K562 (cell line): Measurements from ENCODE around the gene PRICKLE2. TPM values are rescaled to one million over a fixed set of nuclear protein-coding genes. Genes with fewer than 3 reads are reported as not detected.

Experiments
- ATAC-seq: fragments of 200-7000 bp; cut with Tn5 transposase; 3 replicates; pipeline ENCODE4 v1.9.1; 2020; ENCODE audit warnings: moderate library complexity
- BruUV-seq: library from RNA; stranded (reverse); fragments of 400-500 nt; replicated peaks from 2 replicates; lab custom pipeline; 2021; lab: Mats Ljungman, UMichigan
- CTCF ChIA-PET: fragments of 300-600 bp; formaldehyde crosslinking; extraction: SDS; loops from one replicate; lab custom pipeline; 2021; ENCODE audit warnings: low intra/inter-chr PET ratio; lab: Yijun Ruan, JAX
- POLR2A ChIA-PET: fragments of 300-600, 350-650 bp; sonication (Branson Sonifier 250); formaldehyde crosslinking; extraction: SDS; loops from one replicate; lab custom pipeline; 2021; ENCODE audit warnings: antibody characterized with exemption, inconsistent platforms; lab: Yijun Ruan, JAX
- DNase-seq, 4 experiments: peaks; one replicate each; pipeline versions ENCODE4 v3.0.0 to v3.0.0-alpha.2; 2011 to 2018; ENCODE audit warnings: low spot score in 3 of 4, mixed read lengths in 3 of 4; ENCODE audit errors: extremely low read depth in 1 of 4
- FAIRE-seq: peaks from 2 replicates; lab custom pipeline; 2011; peaks lifted over from hg19 to GRCh38; lab: Jason Lieb, UNC
- H2AFZ ChIP-seq: 2 replicates; pipeline ENCODE4 v1.6.0; 2011; ENCODE audit warnings: low read depth, low read length, control low read depth, inconsistent platforms
- H3K27ac ChIP-seq: fragments of 200-600 bp; 3 replicates; pipeline ENCODE4 v1.8.0; 2011; ENCODE audit warnings: low read depth, mild to moderate bottlenecking, control low read depth, inconsistent platforms, low read length, moderate library complexity, mixed read lengths; ENCODE audit errors: extremely low read depth
- H3K27me3 ChIP-seq, 2 experiments: fragments of 300-600 bp in 1 of 2; 2 replicates in 1 of 2; 3 replicates in 1 of 2; pipeline versions ENCODE4 v1.6.0 to v1.8.0; 2011; ENCODE audit warnings: inconsistent platforms in 2 of 2, low read length in 2 of 2, mild to moderate bottlenecking in 1 of 2, mixed read lengths in 1 of 2, moderate library complexity in 1 of 2; ENCODE audit not compliant: control insufficient read depth in 2 of 2, insufficient read depth in 2 of 2
- H3K36me3 ChIP-seq: fragments of 300-600 bp; 3 replicates; pipeline ENCODE4 v1.8.0; 2011; ENCODE audit warnings: mild to moderate bottlenecking, low read length, inconsistent platforms; ENCODE audit not compliant: control insufficient read depth, insufficient read depth
- H3K4me1 ChIP-seq, 2 experiments: fragments of 200-600 bp in 1 of 2; replicated peaks in 1 of 2; 2 replicates in 1 of 2; 3 replicates in 1 of 2; pipeline versions ENCODE4 v1.5.1 to v1.8.0; 2011; ENCODE audit warnings: inconsistent platforms in 2 of 2, low read length in 2 of 2, mild to moderate bottlenecking in 1 of 2, mixed read lengths in 1 of 2, moderate library complexity in 1 of 2; ENCODE audit not compliant: control insufficient read depth in 2 of 2, insufficient read depth in 2 of 2
- H3K4me2 ChIP-seq: 2 replicates; pipeline ENCODE4 v1.6.1; 2011; ENCODE audit warnings: low read length, control low read depth, inconsistent platforms, mixed read lengths; ENCODE audit not compliant: insufficient read depth
- H3K4me3 ChIP-seq: fragments of 200-600 bp; sonication (generic), shearing (Covaris generic); 2 replicates; pipeline ENCODE4 v1.5.1; 2016; ENCODE audit warnings: control low read depth, inconsistent platforms
- H3K79me2 ChIP-seq: fragments of 200-600 bp; 3 replicates; pipeline ENCODE4 v1.8.0; 2011; ENCODE audit warnings: low read length, inconsistent platforms; ENCODE audit not compliant: control insufficient read depth, insufficient read depth
- H3K9ac ChIP-seq, 2 experiments: 2 replicates each; pipeline versions ENCODE4 v1.6.0 to v1.6.1; 2011; ENCODE audit warnings: low read depth in 2 of 2, low read length in 2 of 2, control low read depth in 1 of 2, inconsistent platforms in 1 of 2, mild to moderate bottlenecking in 1 of 2, mixed read lengths in 1 of 2; ENCODE audit not compliant: insufficient read depth in 1 of 2
- H3K9me1 ChIP-seq: one replicate; pipeline ENCODE4 v1.6.0; 2011; ENCODE audit warnings: inconsistent platforms, mild to moderate bottlenecking, low read length, moderate library complexity; ENCODE audit not compliant: control insufficient read depth, insufficient read depth
- H3K9me3 ChIP-seq: replicated peaks from 2 replicates; pipeline ENCODE4 v1.5.1; 2011; ENCODE audit warnings: low read depth, low read length, inconsistent platforms; ENCODE audit not compliant: control insufficient read depth, insufficient read depth
- H4K20me1 ChIP-seq: replicated peaks from 2 replicates; pipeline ENCODE4 v1.6.1; 2011; ENCODE audit warnings: low read length, inconsistent platforms, mixed read lengths; ENCODE audit not compliant: control insufficient read depth, insufficient read depth
- GTF2F1 ChIP-seq: IDR thresholded peaks from 2 replicates; pipeline ENCODE4 v1.6.1; 2011; ENCODE audit warnings: low read depth, low read length, improper control_type of control experiment
- MBD2 ChIP-seq: sonication (generic); IDR thresholded peaks from 2 replicates; pipeline ENCODE4 v1.6.1; 2016; ENCODE audit warnings: low read depth, borderline replicate concordance
- NR2C1 ChIP-seq, 2 experiments: fragments of 450-650 bp; IDR thresholded peaks; 2 replicates each; pipeline ENCODE4 v1.6.1; 2017; ENCODE audit warnings: mild to moderate bottlenecking in 2 of 2, antibody characterized with exemption in 1 of 2, inconsistent platforms in 1 of 2, missing compliant biosample characterization in 1 of 2, missing genetic modification characterization in 1 of 2
- POLR2G ChIP-seq: fragments of 200-400 bp; formaldehyde crosslinking; IDR thresholded peaks from 2 replicates; pipeline ENCODE4 v1.6.1; 2017; ENCODE audit warnings: low read depth, mild to moderate bottlenecking, antibody characterized with exemption, low read length, moderate library complexity
- PTRF ChIP-seq: fragments of 450-650 bp; IDR thresholded peaks from 2 replicates; pipeline ENCODE4 v1.6.1; 2016; ENCODE audit warnings: mild to moderate bottlenecking, missing genetic modification characterization, missing compliant biosample characterization
- SRSF3 ChIP-seq: fragments of 200-400 bp; formaldehyde crosslinking; IDR thresholded peaks from 2 replicates; pipeline ENCODE4 v1.6.1; 2016; ENCODE audit warnings: mild to moderate bottlenecking, low read length, moderate library complexity; ENCODE audit not compliant: insufficient read depth
- ZNF717 ChIP-seq: fragments of 250-450 bp; sonication (Bioruptor Pico); IDR thresholded peaks from 2 replicates; pipeline ENCODE4 v1.5.0; 2021
- WGBS: fragments of 100-300 bp; shearing (Covaris generic); methylation state at CpG from one replicate; pipeline ENCODE4 v1.1.6; 2016; ENCODE audit warnings: low coverage, mixed read lengths; ENCODE audit not compliant: insufficient coverage; ENCODE audit errors: missing lambda C conversion rate; 5-methylcytosine and 5-hydroxymethylcytosine counted together
- in situ Hi-C: fragments of 300-500 bp; cut with MboI; formaldehyde crosslinking; loops from 4 replicates; pipeline ENCODE4 v1.15.0; 2018; ENCODE audit warnings: inconsistent platforms, mixed read lengths
- intact Hi-C: fragments of 100-400 bp; cut with micrococcal nuclease; formaldehyde crosslinking; loops from 2 replicates; pipeline ENCODE4 v1.14.2; 2022
- polyA plus RNA-seq, 8 experiments: library from polyadenylated mRNA; depleted of rRNA in 4 of 8; stranded (reverse) in 5 of 8; unstranded in 3 of 8; fragments of >200 nt; fragmentation: Nextera tagmentation in 2 of 8; fragmentation: Illumina TruSeq in 1 of 8; extraction: Ambion mirVana in 2 of 8; extraction: Trizol in 1 of 8; gene quantifications; 2 replicates each; pipeline versions ENCODE4 v1.2.1 to v1.2.3, GENCODE V29; 2011 to 2014; ENCODE audit warnings: inconsistent platforms in 1 of 8, missing spikeins in 1 of 8
- total RNA-seq, 7 experiments: library from RNA; depleted of rRNA in 6 of 7; stranded (reverse); fragments of >200 nt in 6 of 7; fragmentation: Illumina TruSeq in 2 of 7; extraction: Trizol in 2 of 7; gene quantifications; 2 replicates each; pipeline versions ENCODE4 v1.2.1 to v1.2.3, GENCODE V29; 2011 to 2021; ENCODE audit warnings: low replicate concordance in 1 of 7
- TF ChIP-seq, protein P1 (sequence below), 3 experiments: fragments of 200-800 bp in 1 of 3; fragments of 250-450 bp in 1 of 3; fragments of 450-650 bp in 1 of 3; sonication (Bioruptor Pico) in 1 of 3; sonication (Bioruptor generic) in 1 of 3; formaldehyde crosslinking in 1 of 3; IDR thresholded peaks; 2 replicates each; pipeline versions ENCODE4 v1.6.1 to v1.8.0; 2016 to 2022; ENCODE audit warnings: mild to moderate bottlenecking in 2 of 3, missing genetic modification characterization in 2 of 3, missing compliant biosample characterization in 1 of 3, moderate library complexity in 1 of 3

Gene PRICKLE2
- total and polyA plus RNA-seq, 9 of the 15 experiments (the other 6 are each of a cell fraction or from before 2014, with no cell fraction given): 0.07 to 0.09 TPM; not detected in 7

GRCh38 chr3:64067506-64068346 is 157.5 kb downstream of the PRICKLE2 start (continued):
- no peak for TF ChIP-seq POLR2G

GRCh38 chr3:64064804-64065203 is 160.5 kb downstream of the PRICKLE2 start:
- no peak for ATAC-seq
- Histone ChIP-seq H3K79me2 (no peaks in the 10 kb centered on the region), H2AFZ (no peak overlapping the region), H3K27me3 (no peaks in the 10 kb centered on the region), H3K4me3 (no peak overlapping the region), H3K4me1 (no peaks in the 10 kb centered on the region), H3K9me3 (no peaks in the 10 kb centered on the region), H3K4me2 (no peak overlapping the region), H3K9me1 (no peaks in the 10 kb centered on the region), H3K36me3 (no peaks in the 10 kb centered on the region), H4K20me1 (no peaks in the 10 kb centered on the region), H3K27ac (no peak overlapping the region), H3K9ac (no peak overlapping the region)
- TF ChIP-seq SRSF3: no peak
- no peak for TF ChIP-seq ZNF717 (CRISPR knock-in tag)
- no peak for TF ChIP-seq NR2C1 (IDR thresholded peaks at IDR 0.05)
- TF ChIP-seq NR2C1 (tag; IDR thresholded peaks at IDR 0.05): no peak
- TF ChIP-seq, protein P1, sequence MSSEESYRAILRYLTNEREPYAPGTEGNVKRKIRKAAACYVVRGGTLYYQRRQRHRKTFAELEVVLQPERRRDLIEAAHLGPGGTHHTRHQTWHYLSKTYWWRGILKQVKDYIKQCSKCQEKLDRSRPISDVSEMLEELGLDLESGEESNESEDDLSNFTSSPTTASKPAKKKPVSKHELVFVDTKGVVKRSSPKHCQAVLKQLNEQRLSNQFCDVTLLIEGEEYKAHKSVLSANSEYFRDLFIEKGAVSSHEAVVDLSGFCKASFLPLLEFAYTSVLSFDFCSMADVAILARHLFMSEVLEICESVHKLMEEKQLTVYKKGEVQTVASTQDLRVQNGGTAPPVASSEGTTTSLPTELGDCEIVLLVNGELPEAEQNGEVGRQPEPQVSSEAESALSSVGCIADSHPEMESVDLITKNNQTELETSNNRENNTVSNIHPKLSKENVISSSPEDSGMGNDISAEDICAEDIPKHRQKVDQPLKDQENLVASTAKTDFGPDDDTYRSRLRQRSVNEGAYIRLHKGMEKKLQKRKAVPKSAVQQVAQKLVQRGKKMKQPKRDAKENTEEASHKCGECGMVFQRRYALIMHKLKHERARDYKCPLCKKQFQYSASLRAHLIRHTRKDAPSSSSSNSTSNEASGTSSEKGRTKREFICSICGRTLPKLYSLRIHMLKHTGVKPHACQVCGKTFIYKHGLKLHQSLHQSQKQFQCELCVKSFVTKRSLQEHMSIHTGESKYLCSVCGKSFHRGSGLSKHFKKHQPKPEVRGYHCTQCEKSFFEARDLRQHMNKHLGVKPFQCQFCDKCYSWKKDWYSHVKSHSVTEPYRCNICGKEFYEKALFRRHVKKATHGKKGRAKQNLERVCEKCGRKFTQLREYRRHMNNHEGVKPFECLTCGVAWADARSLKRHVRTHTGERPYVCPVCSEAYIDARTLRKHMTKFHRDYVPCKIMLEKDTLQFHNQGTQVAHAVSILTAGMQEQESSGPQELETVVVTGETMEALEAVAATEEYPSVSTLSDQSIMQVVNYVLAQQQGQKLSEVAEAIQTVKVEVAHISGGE (CRISPR knock-in tag; IDR thresholded peaks at IDR 0.05): peak in 1 of 3 experiments; percentile 71; a peak in 2 of 6 replicates
- TF ChIP-seq MBD2: no peak
- TF ChIP-seq PTRF (tag): no peak
- no peak for TF ChIP-seq GTF2F1
- DNase-seq: no peak
- in situ Hi-C loops (no loop called here), intact Hi-C loops (no loop called here)
- WGBS: 0% methylated on average over 2 of the region's 2 CpGs
- CTCF ChIA-PET: no interaction called here
- no TSS peak for BruUV-seq
- POLR2A ChIA-PET: no interaction called here
- no peak for FAIRE-seq
